Naive B cell (primary cell): Measurements from ENCODE around the gene DCAF6. TPM values are rescaled to one million over a fixed set of nuclear protein-coding genes. Genes with fewer than 3 reads are reported as not detected.
"Not testable (repeated sequence)": the region's sequence is repeated elsewhere in the genome, so short reads cannot be mapped to it uniquely, and the experiment has no call there.

ENCODE experiments used
- ATAC-seq, 2 donors: fragments of 150-1000 bp; cut with Tn5 transposase; 2 replicates each; pipeline ENCODE4 v1.10.0; 2021; ENCODE audit warnings: low read depth in 2 of 2, mild to moderate bottlenecking in 2 of 2, moderate library complexity in 2 of 2
- DNase-seq: peaks from one replicate; pipeline ENCODE4 v3.0.0; 2022
- H3K27ac Mint-ChIP-seq, 6 donors: one replicate each; pipeline ENCODE4 v1.8.0; 2020 to 2022; ENCODE audit warnings: mild to moderate bottlenecking in 6 of 6, mixed read lengths in 6 of 6, moderate library complexity in 5 of 6, inconsistent platforms in 2 of 6
- H3K27me3 Mint-ChIP-seq, 3 donors: one replicate each; pipeline ENCODE4 v1.8.0; 2021 to 2022; ENCODE audit warnings: mixed read lengths in 3 of 3, mild to moderate bottlenecking in 1 of 3
- H3K36me3 Mint-ChIP-seq, 2 donors: one replicate each; pipeline ENCODE4 v1.8.0; 2020 to 2022; ENCODE audit warnings: mixed read lengths in 2 of 2, inconsistent platforms in 1 of 2, mild to moderate bottlenecking in 1 of 2
- H3K4me1 Mint-ChIP-seq, 3 donors: one replicate each; pipeline ENCODE4 v1.8.0; 2020 to 2022; ENCODE audit warnings: mixed read lengths in 3 of 3, inconsistent platforms in 1 of 3, mild to moderate bottlenecking in 1 of 3, moderate library complexity in 1 of 3
- H3K4me3 Mint-ChIP-seq, 8 donors: one replicate each; pipeline ENCODE4 v1.8.0; 2020 to 2022; ENCODE audit warnings: mild to moderate bottlenecking in 8 of 8, mixed read lengths in 8 of 8, moderate library complexity in 8 of 8, inconsistent platforms in 2 of 8
- H3K9me3 Mint-ChIP-seq, 7 donors: one replicate each; pipeline ENCODE4 v1.8.0; 2020 to 2022; ENCODE audit warnings: mixed read lengths in 7 of 7, mild to moderate bottlenecking in 5 of 7, inconsistent platforms in 2 of 7, moderate library complexity in 1 of 7
- polyA plus RNA-seq, 6 donors: library from polyadenylated mRNA; unstranded; fragments of 300-500 nt; fragmentation: Illumina TruSeq; gene quantifications; one replicate each; pipeline ENCODE4 v1.2.3, GENCODE V29; 2021; ENCODE audit warnings: low read depth in 6 of 6

The DCAF6 gene
- polyA plus RNA-seq, 6 donors from 2014 or later, result 9.9 to 19.5 (median 15.9) TPM

GRCh38 chr1:168031198-168031597 is 94.7 kb downstream of the DCAF6 start:
- ATAC-seq, result no peak
- no peak for DNase-seq
- H3K9me3 Mint-ChIP-seq, result no peaks in the 10 kb centered on the region
- H3K36me3 Mint-ChIP-seq, result no peaks in the 10 kb centered on the region
- H3K4me3 Mint-ChIP-seq, result no peak overlapping the region
- H3K4me1 Mint-ChIP-seq, result peaks cover 0 to 6% (median 0%) of the 10 kb centered on the region in 3 donors
- H3K27me3 Mint-ChIP-seq, result no peaks in the 10 kb centered on the region
- no peak overlapping the region for H3K27ac Mint-ChIP-seq

- no peak for ATAC-seq
- H3K9me3 Mint-ChIP-seq, result no peaks in the 10 kb centered on the region
Measured at GRCh38 chr1:168031627-168032026, 95.1 kb downstream of the DCAF6 start.

GRCh38 chr1:168032029-168032428 is 95.5 kb downstream of the DCAF6 start:
- no peak for DNase-seq
- no peaks in the 10 kb centered on the region for H3K27me3 Mint-ChIP-seq
- no peak overlapping the region for H3K4me3 Mint-ChIP-seq
- no peak for ATAC-seq
- no peaks in the 10 kb centered on the region for H3K36me3 Mint-ChIP-seq
- no peaks in the 10 kb centered on the region for H3K9me3 Mint-ChIP-seq
- peaks cover 0 to 6% (median 0%) of the 10 kb centered on the region in 3 donors for H3K4me1 Mint-ChIP-seq
- H3K27ac Mint-ChIP-seq, result peak overlapping the region in 1 of 6 donors; percentile 54

More at GRCh38 chr1:168031627-168032026, 95.1 kb downstream of the DCAF6 start:
- Mint-ChIP-seq H3K27ac (peak overlapping the region in 1 of 6 donors; percentile 54), H3K4me3 (no peak overlapping the region), H3K27me3 (no peaks in the 10 kb centered on the region), H3K4me1 (peaks cover 0 to 6% (median 0%) of the 10 kb centered on the region in 3 donors), H3K36me3 (no peaks in the 10 kb centered on the region)
- no peak for DNase-seq

- H3K4me3 Mint-ChIP-seq, result no peak overlapping the region
- DNase-seq (no peak), ATAC-seq (no peak)
- H3K36me3 Mint-ChIP-seq, result no peaks in the 10 kb centered on the region
- no peak overlapping the region for H3K27ac Mint-ChIP-seq
- peaks cover 0 to 6% (median 0%) of the 10 kb centered on the region in 3 donors for H3K4me1 Mint-ChIP-seq
- H3K27me3 Mint-ChIP-seq, result no peaks in the 10 kb centered on the region
- no peaks in the 10 kb centered on the region for H3K9me3 Mint-ChIP-seq
Measured at GRCh38 chr1:168035345-168035744, 98.9 kb downstream of the DCAF6 start.

- Mint-ChIP-seq H3K36me3 (peaks cover 0 to 15% of the 10 kb centered on the region in 2 donors), H3K27ac (no peak overlapping the region)
Measured at GRCh38 chr1:168042362-168042761, 105.9 kb downstream of the DCAF6 start.

GRCh38 chr1:168045311-168045710 is 108.8 kb downstream of the DCAF6 start:
- ATAC-seq (no peak), DNase-seq (no peak)
- H3K36me3 Mint-ChIP-seq, result peaks cover 0 to 15% of the 10 kb centered on the region in 2 donors
- H3K9me3 Mint-ChIP-seq, result no peaks in the 10 kb centered on the region
- peak overlapping the region in 2 of 6 donors; percentile 33 to 36 for H3K27ac Mint-ChIP-seq
- H3K27me3 Mint-ChIP-seq, result no peaks in the 10 kb centered on the region
- no peak overlapping the region for H3K4me3 Mint-ChIP-seq
- no peaks in the 10 kb centered on the region for H3K4me1 Mint-ChIP-seq

More at GRCh38 chr1:168042362-168042761, 105.9 kb downstream of the DCAF6 start:
- Mint-ChIP-seq H3K27me3 (no peaks in the 10 kb centered on the region), H3K4me1 (no peaks in the 10 kb centered on the region), H3K9me3 (no peaks in the 10 kb centered on the region), H3K4me3 (no peak overlapping the region)
- ATAC-seq, result no peak
- no peak for DNase-seq

GRCh38 chr1:168050307-168050706 is 113.8 kb downstream of the DCAF6 start:
- no peak for DNase-seq
- Mint-ChIP-seq H3K36me3 (no peaks in the 10 kb centered on the region), H3K27me3 (no peaks in the 10 kb centered on the region), H3K27ac (no peak overlapping the region), H3K4me3 (no peak overlapping the region), H3K9me3 (no peaks in the 10 kb centered on the region), H3K4me1 (peaks cover 0 to 16% (median 11%) of the 10 kb centered on the region in 3 donors)
- no peak for ATAC-seq

GRCh38 chr1:168050880-168051279 is 114.4 kb downstream of the DCAF6 start:
- H3K4me1 Mint-ChIP-seq, result peaks cover 0 to 16% (median 11%) of the 10 kb centered on the region in 3 donors
- peak overlapping the region in 1 of 6 donors; percentile 36 for H3K27ac Mint-ChIP-seq
- no peaks in the 10 kb centered on the region for H3K27me3 Mint-ChIP-seq
- no peak for DNase-seq
- H3K9me3 Mint-ChIP-seq, result no peaks in the 10 kb centered on the region
- H3K4me3 Mint-ChIP-seq, result no peak overlapping the region
- no peak for ATAC-seq
- peaks cover 0 to 3% of the 10 kb centered on the region in 2 donors for H3K36me3 Mint-ChIP-seq

GRCh38 chr1:168053681-168054080 is 117.2 kb downstream of the DCAF6 start:
- Mint-ChIP-seq H3K36me3 (peaks cover 0 to 7% of the 10 kb centered on the region in 2 donors), H3K4me1 (peaks cover 0 to 16% (median 11%) of the 10 kb centered on the region in 3 donors), H3K9me3 (no peaks in the 10 kb centered on the region), H3K4me3 (no peak overlapping the region), H3K27me3 (no peaks in the 10 kb centered on the region), H3K27ac (peak overlapping the region in 1 of 6 donors; percentile 20)
- no peak for DNase-seq
- no peak for ATAC-seq

GRCh38 chr1:168054117-168054516 is 117.6 kb downstream of the DCAF6 start:
- no peak for ATAC-seq
- H3K36me3 Mint-ChIP-seq, result peaks cover 0 to 7% of the 10 kb centered on the region in 2 donors
- H3K4me1 Mint-ChIP-seq, result peaks cover 0 to 16% (median 11%) of the 10 kb centered on the region in 3 donors
- no peak for DNase-seq
- H3K9me3 Mint-ChIP-seq, result no peaks in the 10 kb centered on the region
- no peak overlapping the region for H3K4me3 Mint-ChIP-seq
- H3K27ac Mint-ChIP-seq, result peak overlapping the region in 1 of 6 donors; percentile 52
- H3K27me3 Mint-ChIP-seq, result no peaks in the 10 kb centered on the region

- H3K27me3 Mint-ChIP-seq, H3K27ac Mint-ChIP-seq, H3K4me3 Mint-ChIP-seq, H3K9me3 Mint-ChIP-seq, DNase-seq: not testable (repeated sequence)
- peaks cover 0 to 16% (median 11%) of the 10 kb centered on the region in 3 donors for H3K4me1 Mint-ChIP-seq
- peaks cover 0 to 12% of the 10 kb centered on the region in 2 donors for H3K36me3 Mint-ChIP-seq
- ATAC-seq, result peak in 1 of 2 donors; percentile 39
Measured at GRCh38 chr1:168056152-168056551, 119.7 kb downstream of the DCAF6 start.

- Mint-ChIP-seq H3K27me3 (no peaks in the 10 kb centered on the region), H3K9me3 (no peaks in the 10 kb centered on the region), H3K36me3 (peaks cover 0 to 12% of the 10 kb centered on the region in 2 donors), H3K4me3 (no peak overlapping the region), H3K4me1 (peaks cover 0 to 12% (median 11%) of the 10 kb centered on the region in 3 donors), H3K27ac (no peak overlapping the region)
- no peak for ATAC-seq
- no peak for DNase-seq
Measured at GRCh38 chr1:168057355-168057754, 120.9 kb downstream of the DCAF6 start.

- no peaks in the 10 kb centered on the region for H3K9me3 Mint-ChIP-seq
- H3K4me3 Mint-ChIP-seq, result no peak overlapping the region
- no peak for ATAC-seq
- DNase-seq, result no peak
- peaks cover 0 to 12% (median 11%) of the 10 kb centered on the region in 3 donors for H3K4me1 Mint-ChIP-seq
- peak overlapping the region in 1 of 6 donors; percentile 18 for H3K27ac Mint-ChIP-seq
- H3K27me3 Mint-ChIP-seq, result no peaks in the 10 kb centered on the region
- H3K36me3 Mint-ChIP-seq, result peaks cover 0 to 12% of the 10 kb centered on the region in 2 donors
Measured at GRCh38 chr1:168057921-168058320, 121.4 kb downstream of the DCAF6 start.

- H3K27me3 Mint-ChIP-seq, result no peaks in the 10 kb centered on the region
Measured at GRCh38 chr1:168064216-168064615, 127.7 kb downstream of the DCAF6 start.

More at GRCh38 chr1:168064216-168064615, 127.7 kb downstream of the DCAF6 start:
- Mint-ChIP-seq H3K27ac (peak overlapping the region in 1 of 6 donors; percentile 41), H3K4me1 (no peaks in the 10 kb centered on the region), H3K36me3 (peaks cover 7 to 15% of the 10 kb centered on the region in 2 donors), H3K9me3 (no peaks in the 10 kb centered on the region), H3K4me3 (no peak overlapping the region)
- DNase-seq (no peak), ATAC-seq (no peak)
